T47D (cell line): ENCODE measurements around the gene SEZ6L2.
"Not testable (repeated sequence)": the region's sequence is repeated elsewhere in the genome, so short reads cannot be mapped to it uniquely, and the experiment has no call there.

Source experiments
- DNase-seq, 2 experiments: peaks; one replicate each; pipeline versions ENCODE4 v3.0.0 to v3.0.0-alpha.2; 2011 to 2012; ENCODE audit warnings: low read depth in 1 of 2, low spot score in 1 of 2
- JUND ChIP-seq: IDR thresholded peaks from 2 replicates; pipeline ENCODE4 v1.6.1; 2012; ENCODE audit warnings: low read depth
- in situ Hi-C: cut with HindIII; loops from 2 replicates; pipeline ENCODE4 v1.10.0; 2016; ENCODE audit warnings: low sequenced_read_pairs, low pct_unique_long_range_greater_than_20kb

Gene SEZ6L2

DNA sequence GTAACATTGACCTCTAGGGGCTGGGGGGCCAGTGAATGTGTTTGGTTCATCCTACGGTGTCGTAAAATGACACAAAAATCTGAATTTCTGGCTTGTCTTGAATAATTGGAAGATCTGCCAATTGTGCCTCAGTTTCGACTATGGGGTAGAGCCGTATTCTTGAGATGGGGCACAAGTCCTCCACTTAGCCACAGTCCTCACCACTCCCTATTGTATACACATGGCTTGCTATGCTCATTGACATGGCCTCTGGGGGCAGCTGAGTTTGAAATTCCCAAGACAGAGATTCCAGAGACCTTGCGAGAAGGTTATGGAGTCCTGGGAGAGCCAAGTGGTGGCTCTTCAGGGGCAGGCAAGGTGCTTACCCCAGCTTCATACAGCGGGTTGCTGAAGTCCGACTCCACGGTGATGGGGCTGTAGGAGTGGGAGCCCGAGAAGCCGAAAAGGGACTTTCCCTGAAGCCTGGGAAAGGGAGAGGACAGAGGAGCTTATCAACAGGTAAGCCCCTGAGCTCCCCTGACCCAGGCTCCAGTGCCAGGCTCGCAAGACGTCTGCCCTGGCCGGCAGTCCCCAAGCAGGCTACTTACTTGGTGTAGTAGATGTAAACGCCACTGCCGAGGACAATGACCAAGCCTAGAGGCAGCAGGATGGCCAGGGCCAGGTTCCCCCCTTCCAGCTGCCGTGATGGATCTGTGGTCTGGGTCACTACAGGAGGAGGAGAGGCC lies 27.4 kb downstream of the SEZ6L2 start:
- no peak for DNase-seq
- TF ChIP-seq JUND = no peak
- in situ Hi-C loops = no loop called here

DNA sequence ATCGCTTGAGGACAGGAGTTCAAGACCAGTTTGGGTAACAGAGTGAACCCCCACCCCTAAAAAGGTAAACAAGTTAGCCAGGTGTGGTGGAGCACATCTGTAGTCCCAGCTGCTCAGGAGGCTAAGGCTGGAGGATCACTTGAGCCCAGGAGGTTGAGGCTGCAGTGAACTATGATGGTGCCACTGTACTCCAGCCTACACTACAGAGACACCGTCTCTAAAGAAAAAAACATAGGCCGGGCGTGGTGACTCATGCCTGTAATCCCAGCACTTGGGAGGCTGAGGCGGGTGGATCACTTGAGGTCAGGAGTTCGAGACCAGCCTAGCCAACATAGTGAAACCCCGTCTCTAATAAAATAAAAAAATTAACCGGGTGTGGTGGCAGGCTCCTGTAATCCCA lies 30.3 kb downstream of the SEZ6L2 start:
- in situ Hi-C loops, DNase-seq: not testable (repeated sequence)

DNA sequence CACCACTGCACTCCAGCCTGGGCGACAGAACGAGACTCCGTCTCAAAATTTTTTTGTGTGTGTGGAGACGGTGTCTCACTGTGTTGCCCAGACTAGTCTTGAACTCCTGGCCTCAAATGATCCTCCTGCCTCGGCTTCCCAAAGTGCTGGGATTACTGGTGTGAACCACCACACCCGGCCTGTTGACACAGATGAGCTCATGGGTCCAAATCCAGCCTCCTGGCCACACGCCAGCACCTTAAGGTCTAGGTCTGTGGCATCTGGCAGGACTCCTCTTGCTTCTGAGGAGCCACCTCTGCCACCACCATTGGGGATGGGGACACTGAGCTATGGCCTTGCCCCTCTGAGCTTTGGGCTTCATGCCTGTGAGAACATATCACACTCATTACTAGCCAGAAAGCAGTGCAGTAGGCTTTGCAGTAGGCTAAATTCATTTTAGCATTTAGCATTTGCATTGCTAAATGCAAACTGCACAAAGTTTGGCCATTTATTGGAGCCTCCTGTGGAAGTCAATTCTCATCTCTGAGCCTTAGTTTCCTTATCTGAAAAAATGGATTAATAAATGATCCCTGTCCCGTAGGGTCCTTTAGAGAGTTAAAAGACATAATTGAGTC lies 30.8 kb downstream of the SEZ6L2 start:
- peak in 1 of 2 experiments; percentile 50 for DNase-seq
- in situ Hi-C loops = no loop called here
- no peak for TF ChIP-seq JUND

DNA sequence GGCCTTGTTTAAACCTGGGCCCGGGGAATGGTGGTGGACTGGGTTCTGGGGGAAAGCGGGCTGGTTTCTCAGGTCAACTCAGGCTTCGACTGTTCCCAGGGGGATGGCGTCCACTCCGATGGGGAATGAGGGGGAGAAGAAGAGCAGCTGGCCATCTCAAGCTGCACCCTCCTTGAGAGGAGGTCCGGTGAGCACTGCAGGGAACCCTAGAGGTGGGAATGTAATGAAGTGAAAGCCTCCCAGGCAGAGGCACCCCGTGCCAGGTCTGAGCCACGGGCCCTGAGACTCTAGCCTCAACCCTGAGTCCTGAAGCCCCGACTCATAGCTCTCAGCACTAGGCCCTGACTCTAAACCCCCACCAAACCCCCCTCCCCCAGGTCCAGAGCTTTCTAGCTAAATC lies 35.1 kb downstream of the SEZ6L2 start:
- no peak for TF ChIP-seq JUND
- in situ Hi-C loops = no loop called here
- DNase-seq = no peak

DNA sequence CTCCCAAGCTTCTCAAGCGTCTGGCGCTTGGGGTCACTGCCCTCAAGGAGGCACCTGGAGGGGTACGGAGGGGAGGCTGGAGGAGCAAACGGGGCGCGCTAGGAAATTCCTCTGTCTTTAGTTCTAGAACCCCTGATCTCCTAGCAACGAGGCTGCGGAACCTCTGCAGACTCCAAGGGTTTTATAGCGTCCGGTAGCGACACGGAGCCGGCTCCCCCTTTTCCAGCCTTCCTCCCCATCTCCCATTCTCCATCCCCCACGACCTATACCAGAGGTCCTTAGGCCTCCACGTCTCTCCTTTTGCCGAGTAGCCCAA lies 35.7 kb downstream of the SEZ6L2 start:
- no peak for DNase-seq
- TF ChIP-seq JUND = no peak
- in situ Hi-C loops = no loop called here

DNA sequence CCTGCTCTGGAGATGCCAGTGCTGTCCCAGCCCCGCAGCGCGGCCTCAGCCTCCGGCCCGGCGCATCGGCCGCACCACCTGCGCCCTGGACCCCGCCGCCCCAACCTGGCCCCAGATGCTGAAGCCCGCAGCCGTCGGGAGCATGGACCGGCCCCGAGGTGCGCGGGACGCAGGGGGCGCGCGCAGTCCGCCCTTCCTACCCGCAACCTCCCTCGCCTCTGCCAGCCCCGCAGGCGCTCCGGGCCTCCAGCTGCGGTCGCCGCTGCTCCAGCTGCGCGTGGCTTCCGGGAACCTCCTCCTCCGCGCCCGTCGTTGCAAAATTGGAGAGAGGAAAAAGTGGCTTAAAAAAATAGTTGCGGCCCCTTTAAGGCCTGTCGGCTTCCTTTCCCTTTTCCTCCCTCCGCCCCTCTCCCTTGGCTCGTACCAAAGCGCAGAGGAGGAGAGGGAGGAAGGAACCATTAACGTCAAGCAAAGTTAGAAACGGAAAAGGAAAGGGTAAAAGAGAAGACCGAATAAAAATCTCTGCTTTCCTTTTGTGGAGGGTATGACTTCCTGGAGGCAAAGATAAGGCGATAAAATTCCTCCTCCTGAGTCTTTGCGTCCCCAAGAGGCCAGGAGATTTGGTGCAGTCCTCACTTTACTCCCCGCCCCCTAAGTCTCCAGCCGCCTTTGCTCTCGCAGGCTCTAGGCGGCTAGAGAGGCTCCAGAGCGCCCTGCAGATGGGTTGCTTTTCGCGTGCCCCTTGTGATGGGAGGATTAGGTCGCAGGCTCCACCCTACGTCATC lies 36.3 kb downstream of the SEZ6L2 start, which contains the start of gene CDIPT:
Gene CDIPT (minus strand): TSS at position 343 of the 785 bp plus-strand sequence. CDS start 369 bp downstream, outside the sequence.
- peak; percentile 70 for TF ChIP-seq JUND
- in situ Hi-C loops = no loop called here
- peak; percentile 75 to 99 for DNase-seq

DNA sequence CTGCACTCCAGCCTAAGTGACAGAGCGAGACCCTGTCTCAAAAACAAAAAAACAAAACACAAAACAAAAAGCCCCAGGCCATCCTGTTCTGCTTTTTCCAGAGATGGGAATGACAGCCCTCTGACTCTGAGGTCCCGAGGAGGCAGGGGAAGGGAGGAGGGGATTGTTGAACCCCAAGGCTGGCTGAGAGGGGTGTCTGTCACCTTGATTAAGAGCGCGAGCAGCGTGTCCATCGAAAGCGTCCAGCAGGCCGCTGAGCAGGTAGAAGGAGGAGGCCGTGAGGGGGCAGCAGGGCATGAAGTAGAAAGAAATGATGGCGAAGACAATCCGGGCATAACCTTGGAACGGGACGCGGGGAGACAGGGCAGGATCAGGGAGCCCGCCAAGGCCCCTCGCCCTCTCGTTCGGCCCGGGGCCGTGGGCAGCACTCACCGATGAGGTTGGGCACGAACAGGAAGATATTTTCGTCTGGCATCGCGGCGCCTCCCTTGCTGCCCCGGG lies 36.9 kb downstream of the SEZ6L2 start:
- in situ Hi-C loops = no loop called here
- DNase-seq = peak in 1 of 2 experiments; percentile 50
- no peak for TF ChIP-seq JUND

DNA sequence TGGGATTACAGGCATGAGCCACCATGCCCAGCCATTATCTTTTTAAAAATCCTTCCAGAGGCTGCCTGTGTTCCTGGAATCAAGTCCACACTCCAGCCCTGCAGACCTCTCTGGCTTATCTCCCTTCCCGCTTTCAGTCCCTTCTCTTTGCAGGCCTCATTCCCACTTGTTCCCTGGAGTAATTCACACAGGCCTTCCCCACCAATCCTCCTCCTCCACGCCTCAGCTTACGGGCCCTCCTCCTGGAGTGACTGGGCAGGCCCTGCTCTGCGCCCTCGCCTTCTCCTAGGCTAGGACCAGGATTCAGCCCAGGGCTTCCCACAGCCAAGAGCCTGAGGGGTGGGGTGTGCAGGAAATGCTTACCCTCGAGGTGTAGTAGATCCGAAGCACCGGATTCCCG lies 39.1 kb downstream of the SEZ6L2 start:
- no peak for DNase-seq
- in situ Hi-C loops = no loop called here
- TF ChIP-seq JUND = no peak

DNA sequence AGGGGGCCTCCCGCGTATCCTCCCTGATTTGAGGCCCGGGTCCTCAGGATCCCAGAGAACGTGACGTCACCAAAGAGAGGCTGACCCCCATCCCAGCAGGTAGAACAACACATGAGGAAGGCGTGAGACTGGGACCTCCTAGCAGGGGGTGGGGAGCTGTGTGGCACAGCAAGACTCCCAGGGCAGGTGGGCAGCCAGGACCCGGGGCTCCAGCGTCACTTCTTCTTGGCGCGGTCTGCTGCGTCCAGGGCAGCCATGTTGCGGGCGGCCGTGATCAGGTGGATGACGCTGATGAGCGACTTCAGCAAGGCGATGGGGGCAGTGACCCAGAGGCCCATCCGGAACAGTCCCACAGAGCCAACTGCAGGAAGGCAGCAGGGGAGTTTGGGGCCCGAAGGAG lies 40.4 kb downstream of the SEZ6L2 start:
- TF ChIP-seq JUND = no peak
- in situ Hi-C loops = no loop called here

DNA sequence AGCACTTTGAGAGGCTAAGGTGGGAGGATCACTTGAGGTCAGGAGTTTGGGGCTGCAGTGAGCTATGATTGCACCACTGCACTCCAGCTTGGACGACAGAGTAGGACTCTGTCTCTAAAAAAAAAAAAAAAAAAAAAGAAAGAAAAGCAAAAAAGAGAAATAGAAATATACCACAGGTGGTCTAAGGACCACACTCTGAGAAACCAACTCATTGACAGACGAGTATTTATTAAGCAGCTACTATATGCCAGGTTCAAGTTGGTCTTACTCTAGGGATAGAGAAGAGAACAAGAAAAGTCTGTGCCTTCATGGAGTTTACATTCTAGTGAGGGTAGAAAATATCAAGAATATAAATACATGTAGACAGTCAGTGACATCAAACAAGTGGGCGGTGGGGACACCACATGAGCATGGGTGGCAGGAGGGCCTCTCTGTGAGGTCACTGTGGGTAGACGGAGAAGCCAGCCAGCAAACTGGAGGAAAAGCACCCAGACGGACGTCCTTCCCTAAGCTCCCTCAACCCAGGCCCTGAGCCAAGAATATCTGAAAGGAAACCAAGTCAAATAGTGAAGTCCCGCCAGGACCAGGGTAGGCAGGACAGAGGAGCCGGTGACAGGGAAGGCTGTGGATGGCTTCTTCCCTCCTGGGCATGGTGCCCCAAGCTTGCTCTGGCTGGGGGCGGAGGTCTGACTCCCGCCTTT lies 41.1 kb downstream of the SEZ6L2 start:
- TF ChIP-seq JUND = no peak
- DNase-seq = no peak
- in situ Hi-C loops = no loop called here

More for the DNA sequence above, 40.4 kb downstream of the SEZ6L2 start:
- no peak for DNase-seq

DNA sequence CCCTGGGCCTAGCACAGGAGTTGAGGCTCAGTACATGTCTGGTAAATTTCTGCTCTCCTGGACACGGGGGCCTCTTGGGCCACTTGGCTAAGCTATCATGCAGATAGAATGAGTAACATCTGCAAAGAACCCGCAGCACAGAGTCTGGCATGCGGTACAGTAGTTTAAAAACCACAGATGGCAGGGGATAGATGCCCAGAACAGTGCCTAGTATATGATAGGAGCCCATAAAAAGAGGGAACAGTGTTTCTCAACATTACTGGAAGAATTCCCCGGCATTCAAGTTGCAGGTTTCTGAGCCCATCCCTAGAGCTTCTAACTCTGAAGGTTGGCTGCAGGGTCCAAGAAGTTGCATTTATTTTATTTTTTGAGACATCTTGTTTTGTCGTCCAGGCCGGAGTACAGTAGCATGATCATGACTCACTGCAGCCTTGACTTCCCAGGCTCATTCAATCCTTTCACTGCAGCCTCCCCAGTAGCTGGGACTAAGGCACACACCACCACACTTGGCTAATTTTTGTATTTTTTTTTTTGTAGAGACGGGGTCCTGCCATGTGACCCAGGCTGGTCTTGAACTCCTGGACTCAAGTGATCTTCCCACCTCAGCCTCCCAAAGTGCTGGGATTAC lies 42.1 kb downstream of the SEZ6L2 start:
- in situ Hi-C loops = no loop called here
- DNase-seq = no peak
- TF ChIP-seq JUND = no peak

DNA sequence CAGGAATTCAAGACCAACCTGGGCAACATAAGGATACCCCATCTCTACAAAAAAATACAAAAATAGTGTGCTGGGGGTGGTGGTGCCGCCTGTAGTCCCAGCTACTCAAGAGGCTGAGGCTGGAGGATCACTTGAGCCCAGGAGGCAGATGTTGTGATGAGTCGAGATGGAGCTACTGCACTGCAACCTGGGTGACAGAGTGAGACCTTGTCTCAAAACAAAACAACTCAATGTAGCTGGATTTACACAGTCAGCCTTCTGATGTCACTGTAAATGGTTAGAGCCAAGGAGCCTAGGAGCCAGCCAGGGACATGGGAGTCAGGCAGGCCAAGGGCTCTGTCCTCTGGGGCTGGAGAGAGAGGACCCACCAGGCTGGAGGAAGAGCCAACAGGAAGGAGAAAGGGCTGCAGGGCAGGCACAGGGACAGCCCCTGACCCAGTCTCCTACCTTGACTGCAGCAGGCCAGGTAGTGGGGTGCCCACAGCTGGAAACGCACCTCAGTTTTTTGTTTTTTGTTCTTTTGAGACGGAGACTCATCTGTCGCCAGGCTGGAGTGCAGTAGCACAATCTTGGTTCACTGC lies 44.7 kb downstream of the SEZ6L2 start:
- in situ Hi-C loops = no loop called here
- DNase-seq = no peak
- no peak for TF ChIP-seq JUND
